Measurements from ENCODE around the gene ATL3.

- TF ChIP-seq, protein P1, sequence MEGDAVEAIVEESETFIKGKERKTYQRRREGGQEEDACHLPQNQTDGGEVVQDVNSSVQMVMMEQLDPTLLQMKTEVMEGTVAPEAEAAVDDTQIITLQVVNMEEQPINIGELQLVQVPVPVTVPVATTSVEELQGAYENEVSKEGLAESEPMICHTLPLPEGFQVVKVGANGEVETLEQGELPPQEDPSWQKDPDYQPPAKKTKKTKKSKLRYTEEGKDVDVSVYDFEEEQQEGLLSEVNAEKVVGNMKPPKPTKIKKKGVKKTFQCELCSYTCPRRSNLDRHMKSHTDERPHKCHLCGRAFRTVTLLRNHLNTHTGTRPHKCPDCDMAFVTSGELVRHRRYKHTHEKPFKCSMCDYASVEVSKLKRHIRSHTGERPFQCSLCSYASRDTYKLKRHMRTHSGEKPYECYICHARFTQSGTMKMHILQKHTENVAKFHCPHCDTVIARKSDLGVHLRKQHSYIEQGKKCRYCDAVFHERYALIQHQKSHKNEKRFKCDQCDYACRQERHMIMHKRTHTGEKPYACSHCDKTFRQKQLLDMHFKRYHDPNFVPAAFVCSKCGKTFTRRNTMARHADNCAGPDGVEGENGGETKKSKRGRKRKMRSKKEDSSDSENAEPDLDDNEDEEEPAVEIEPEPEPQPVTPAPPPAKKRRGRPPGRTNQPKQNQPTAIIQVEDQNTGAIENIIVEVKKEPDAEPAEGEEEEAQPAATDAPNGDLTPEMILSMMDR (IDR thresholded peaks at IDR 0.05; ENCODE audit: low read depth, low read length): no peak
- no peak for TF ChIP-seq EZH2phosphoT487 (IDR thresholded peaks at IDR 0.05; ENCODE audit: low read depth)
These were observed 59.0 kb downstream of the ATL3 start for GRCh38 chr11:63612181-63612580.

All from OCI-LY3 (cell line).